Measurements from ENCODE around the gene RBM28. TPM values are rescaled to one million over a fixed set of nuclear protein-coding genes. Genes with fewer than 3 reads are reported as not detected.

Gene RBM28
- total and polyA plus RNA-seq, 7 experiments from 2014 or later: 9.0 to 51.0 (median 32.6) TPM

DNA sequence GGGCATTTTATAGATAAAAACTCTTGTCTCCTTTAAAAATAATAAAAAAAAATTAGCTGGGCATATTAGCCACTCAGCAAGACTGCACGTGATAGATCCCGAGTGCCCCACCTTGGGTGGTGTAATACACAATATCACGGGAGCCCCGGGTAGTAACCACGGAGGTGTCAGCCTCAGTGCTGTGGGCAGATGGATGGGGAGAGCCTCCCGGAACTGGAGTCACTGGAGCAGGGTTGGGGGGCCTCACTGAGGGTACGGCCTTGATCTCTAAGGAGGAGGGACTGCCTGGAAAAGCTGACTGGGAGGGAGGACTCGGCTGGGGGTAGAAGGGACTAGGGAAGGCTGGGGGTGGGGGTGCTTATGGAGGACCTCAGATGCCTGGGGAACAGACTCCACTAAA, 90.0 kb downstream of the RBM28 start:
- DNase-seq (no peak), ATAC-seq (no peak)
- no peak overlapping the region for H3K27ac ChIP-seq (ENCODE audit: low read depth, low read length)
- H3K27me3 ChIP-seq (ENCODE audit: control insufficient read depth in 2 of 2, insufficient read depth in 2 of 2, low read length in 2 of 2): no peaks in the 10 kb centered on the region
- no peak overlapping the region for H3K27ac Mint-ChIP-seq
- no peaks in the 10 kb centered on the region for H3K9me3 Mint-ChIP-seq
- peaks cover 0 to 18% (median 4%) of the 10 kb centered on the region in 5 donors for H3K27me3 Mint-ChIP-seq
- no peak overlapping the region for H3K4me3 Mint-ChIP-seq
- intact Hi-C loops (cut with micrococcal nuclease): no loop called here
- ChIA-PET POLR2A (no interaction called here), CTCF (no interaction called here)
- no peaks in the 10 kb centered on the region for H3K9me3 ChIP-seq (ENCODE audit: control insufficient read depth in 2 of 3, low read length in 3 of 3)
- H3K4me1 Mint-ChIP-seq: peaks cover 0 to 6% (median 0%) of the 10 kb centered on the region in 7 donors
- H3K4me3 ChIP-seq (ENCODE audit: low read length): no peak overlapping the region
- H3K4me1 ChIP-seq (ENCODE audit: control insufficient read depth in 2 of 2, insufficient read depth in 2 of 2, low read length in 2 of 2): no peaks in the 10 kb centered on the region
- H3K36me3 ChIP-seq (ENCODE audit: control insufficient read depth in 2 of 3, insufficient read depth in 3 of 3, low read length in 3 of 3): no peaks in the 10 kb centered on the region
- no peaks in the 10 kb centered on the region for H3K36me3 Mint-ChIP-seq

- no peaks in the 10 kb centered on the region for H3K9me3 Mint-ChIP-seq
- Histone ChIP-seq H3K36me3 (ENCODE audit: control insufficient read depth in 2 of 3, insufficient read depth in 3 of 3, low read length in 3 of 3) (no peaks in the 10 kb centered on the region), H3K4me3 (ENCODE audit: low read length) (no peak overlapping the region), H3K9me3 (ENCODE audit: control insufficient read depth in 2 of 3, low read length in 3 of 3) (no peaks in the 10 kb centered on the region), H3K4me1 (ENCODE audit: control insufficient read depth in 2 of 2, insufficient read depth in 2 of 2, low read length in 2 of 2) (no peaks in the 10 kb centered on the region), H3K27ac (ENCODE audit: low read depth, low read length) (no peak overlapping the region), H3K27me3 (ENCODE audit: control insufficient read depth in 2 of 2, insufficient read depth in 2 of 2, low read length in 2 of 2) (no peaks in the 10 kb centered on the region)
- H3K36me3 Mint-ChIP-seq: no peaks in the 10 kb centered on the region
- no peak overlapping the region for H3K27ac Mint-ChIP-seq
- peaks cover 0 to 19% (median 8%) of the 10 kb centered on the region in 5 donors for H3K27me3 Mint-ChIP-seq
- no peak overlapping the region for H3K4me3 Mint-ChIP-seq
- POLR2A ChIA-PET: no interaction called here
- no peak for ATAC-seq
- CTCF ChIA-PET: no interaction called here
- no peak for DNase-seq
- H3K4me1 Mint-ChIP-seq: peaks cover 0 to 7% (median 0%) of the 10 kb centered on the region in 7 donors
- intact Hi-C loops (cut with micrococcal nuclease): no loop called here
Observed at GRCh38 chr7:128251337-128251736, 92.4 kb downstream of the RBM28 start.

Other genes with a start within 250 kb of the RBM28 start
- gene LEP, start 102.6 kb downstream of the RBM28 start, total RNA-seq: under 1 TPM in 1 of 5 experiments, not detected in 4; 0.10 TPM
- not detected for gene LEP, start 102.6 kb downstream of the RBM28 start, polyA plus RNA-seq
- 1 to 10 TPM in 1 of 5 experiments, under 1 TPM in 3, not detected in 1; 0.49 to 1.1 (median 0.58) TPM for gene PRRT4, start 17.8 kb upstream of the RBM28 start, total RNA-seq
- gene PRRT4, start 17.8 kb upstream of the RBM28 start, polyA plus RNA-seq: under 1 TPM in 1 of 2 donors, not detected in 1; 0.27 TPM
- 10 to 100 TPM; 36.5 to 92.0 (median 44.4) TPM for gene IMPDH1, start 66.1 kb upstream of the RBM28 start, total RNA-seq
- gene IMPDH1, start 66.1 kb upstream of the RBM28 start, polyA plus RNA-seq: 10 to 100 TPM; 33.7 to 48.1 TPM
- gene HILPDA, start 112.0 kb upstream of the RBM28 start, total RNA-seq: 10 to 100 TPM in 1 of 5 experiments, 1 to 10 TPM in 4; 2.4 to 39.5 (median 4.4) TPM
- 1 to 10 TPM; 2.5 to 3.1 TPM for gene HILPDA, start 112.0 kb upstream of the RBM28 start, polyA plus RNA-seq
- 10 to 100 TPM; 18.2 to 35.1 (median 25.9) TPM for gene METTL2B, start 132.8 kb upstream of the RBM28 start, total RNA-seq
- gene METTL2B, start 132.8 kb upstream of the RBM28 start, polyA plus RNA-seq: 10 to 100 TPM; 14.7 to 29.7 TPM